Activated CD8-positive, alpha-beta memory T cell treated with anti-CD3 and anti-CD28 coated beads, Interleukin-2, amount 50 U/mL, for 4 hours (primary cell): ENCODE data around the gene FDX2.
A peak's percentile ranks its signal among the peaks of the same experiment; 100 is the strongest.
"Not testable (repeated sequence)": the region's sequence is repeated elsewhere in the genome, so short reads cannot be mapped to it uniquely, and the experiment has no call there.

Experiments used
- DNase-seq: peaks from one replicate; pipeline ENCODE4 v3.0.0-alpha.2; 2020

Gene FDX2

DNA sequence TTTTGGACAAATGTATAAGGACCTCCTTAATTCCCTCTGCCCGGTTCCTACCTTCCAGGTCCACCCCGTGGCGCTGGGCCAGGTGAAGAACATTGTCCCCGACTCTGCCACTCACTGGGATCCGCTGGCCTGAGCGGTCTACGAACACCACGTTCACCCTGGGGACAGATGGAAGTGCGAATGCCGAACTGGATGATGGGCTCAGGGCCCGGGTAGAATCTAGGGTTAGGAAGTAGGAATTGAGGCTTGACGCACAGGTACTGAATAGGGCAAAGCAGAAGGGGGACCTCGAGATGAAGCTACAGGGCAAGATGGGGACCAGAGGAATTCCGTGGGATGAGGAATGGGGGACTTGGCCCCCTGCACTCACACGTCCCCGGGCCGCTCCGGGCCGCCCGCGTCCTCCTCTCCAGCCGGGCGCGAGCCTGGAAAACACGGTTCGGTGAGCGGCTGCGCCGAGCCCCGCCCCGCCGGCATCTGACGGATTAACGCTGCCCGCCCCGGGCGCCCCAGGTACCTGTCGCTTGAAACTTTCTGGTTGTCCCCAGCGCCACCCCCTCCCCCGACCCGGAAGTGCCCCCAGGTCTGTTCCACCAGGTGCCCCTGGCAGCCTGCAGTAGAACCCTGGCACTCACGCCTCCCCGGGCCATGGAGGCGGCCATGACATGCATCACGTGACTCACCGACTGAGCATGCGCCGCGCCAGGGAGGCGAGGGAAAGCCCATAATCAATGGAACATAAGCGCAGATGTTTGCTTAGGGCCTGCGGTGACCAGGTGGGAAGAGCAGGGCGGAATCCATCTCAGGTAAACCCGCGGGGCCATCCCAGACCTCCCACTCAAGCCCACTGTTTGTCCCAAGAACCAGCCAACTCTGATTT lies at the start of gene FDX2:
Gene FDX2, minus strand, starts transcription at position 681 of the 880 bp plus-strand sequence. Its CDS starts 19 bp downstream, at position 662.
- DNase-seq: peak; percentile 93

DNA sequence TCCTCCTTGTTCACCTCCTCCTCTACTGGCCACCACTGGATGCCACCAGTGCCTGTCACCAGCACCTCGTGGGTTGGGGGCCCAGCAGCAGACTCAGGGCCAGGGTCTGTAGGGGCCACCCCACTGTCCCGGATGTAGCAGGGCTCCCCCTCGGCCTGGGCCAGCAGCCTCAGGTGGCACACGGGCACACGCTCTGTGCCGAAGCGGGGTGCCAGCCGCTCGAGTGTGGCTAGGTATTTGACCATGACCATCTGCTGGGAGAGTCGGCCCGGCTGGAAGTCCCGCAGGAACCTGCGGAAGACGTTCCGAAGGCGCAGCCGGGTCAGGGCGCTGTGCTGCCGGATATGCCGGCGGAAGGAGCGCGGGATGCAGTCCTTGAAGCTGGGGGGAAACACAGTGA lies 49.7 kb upstream of the FDX2 start:
- DNase-seq: no peak

DNA sequence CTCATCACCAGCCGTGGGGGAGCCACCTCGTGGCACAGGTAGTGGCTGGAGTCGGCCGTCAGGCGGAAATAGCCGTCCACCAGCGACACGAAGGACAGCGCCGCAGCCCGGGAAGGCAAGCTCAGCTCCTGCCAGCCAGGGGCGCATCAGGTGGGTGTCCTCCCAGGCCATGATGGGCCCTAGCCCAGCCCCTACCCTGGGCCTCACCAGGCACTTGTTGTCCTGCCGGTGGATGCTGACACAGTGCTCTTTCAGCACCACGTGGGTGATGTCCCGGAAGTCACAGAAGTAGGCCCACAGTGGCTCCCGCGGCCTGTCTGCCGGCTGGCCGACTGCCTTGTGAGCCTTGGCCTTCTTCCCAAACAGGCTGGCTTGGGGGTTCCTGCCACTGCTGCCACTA lies 48.8 kb upstream of the FDX2 start:
- no peak for DNase-seq

DNA sequence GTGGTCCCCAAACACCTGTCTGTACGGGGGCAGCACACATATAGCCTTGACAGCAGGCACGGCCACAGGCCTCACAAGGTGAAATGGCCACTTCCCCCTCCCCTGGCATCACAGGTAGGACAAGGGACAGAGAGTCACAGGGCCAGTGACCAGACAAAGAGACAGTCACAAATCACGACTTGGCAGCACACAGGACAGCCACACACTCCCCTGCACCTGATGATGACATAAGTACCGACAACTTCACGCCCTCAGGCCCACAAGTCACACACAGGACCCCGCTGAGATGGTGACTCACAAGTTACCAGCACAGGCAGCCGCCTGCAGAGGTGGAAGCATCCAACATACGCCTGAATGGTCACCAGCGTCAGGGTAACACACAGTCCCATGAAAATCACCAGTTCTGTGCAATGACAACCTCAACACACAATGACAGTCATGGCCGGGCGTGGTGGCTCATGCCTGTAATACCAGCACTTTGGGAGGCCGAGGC lies 48.0 kb upstream of the FDX2 start:
- DNase-seq: no peak

DNA sequence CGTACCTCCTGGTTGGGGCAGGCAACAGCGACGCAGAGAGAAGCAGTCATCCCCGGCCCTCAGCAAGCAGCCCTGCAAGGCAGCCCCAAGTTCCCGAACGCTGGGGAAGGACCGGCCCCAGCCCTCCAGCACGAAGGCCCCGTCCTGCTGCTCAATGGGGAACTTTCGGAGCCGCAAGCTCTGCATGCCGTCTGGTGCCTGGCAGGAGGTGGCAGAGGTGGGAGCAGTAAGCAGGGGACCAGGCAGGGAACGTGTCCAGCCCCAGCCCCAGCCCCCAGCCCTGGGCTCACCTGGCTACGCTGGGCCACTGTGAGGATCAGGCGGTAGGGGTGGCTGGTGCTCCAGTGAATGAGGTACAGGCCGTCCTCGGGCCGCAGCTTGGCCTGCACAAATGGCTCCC lies 46.4 kb upstream of the FDX2 start:
- DNase-seq: no peak

DNA sequence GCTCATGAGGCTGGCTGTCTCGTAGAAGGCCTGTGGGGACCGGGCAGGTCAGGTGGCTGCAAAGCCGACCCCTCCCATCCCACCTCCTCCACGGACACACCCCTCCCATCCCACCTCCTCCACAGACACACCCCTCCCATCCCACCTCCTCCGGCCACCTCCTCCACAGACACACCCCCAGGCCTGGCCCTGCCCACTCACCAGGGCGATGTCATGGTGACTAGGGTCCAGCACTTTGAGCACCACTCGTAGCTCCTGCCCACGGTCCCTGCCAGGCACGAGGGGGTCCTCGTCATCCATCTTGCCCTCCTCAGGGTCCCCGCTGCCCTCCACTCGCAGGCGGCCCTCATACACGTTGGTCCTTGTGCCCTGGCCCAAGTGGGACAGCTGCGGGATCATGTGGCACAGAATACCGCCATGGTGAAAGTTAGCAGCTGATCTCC lies 45.8 kb upstream of the FDX2 start:
- no peak for DNase-seq

DNA sequence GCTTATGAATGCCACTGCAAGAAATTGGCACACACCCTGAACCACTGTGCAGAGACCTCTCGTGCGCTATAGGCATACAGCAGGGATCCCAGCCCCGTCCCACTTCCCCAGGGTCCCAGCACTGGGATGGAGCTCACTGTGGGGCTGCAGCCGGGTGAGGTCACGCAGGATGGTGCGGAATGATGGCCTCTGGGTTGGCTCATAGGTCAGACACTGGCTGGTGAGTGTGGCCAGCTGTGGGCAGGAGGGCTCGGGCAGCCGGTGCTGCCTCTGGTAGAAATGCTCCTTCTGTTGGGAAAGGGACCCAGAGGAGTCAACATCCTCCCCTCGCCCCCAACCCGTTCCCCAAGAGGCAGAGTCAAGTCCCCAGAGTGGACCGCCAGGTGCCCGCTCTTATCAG lies 40.6 kb upstream of the FDX2 start:
- DNase-seq: no peak

DNA sequence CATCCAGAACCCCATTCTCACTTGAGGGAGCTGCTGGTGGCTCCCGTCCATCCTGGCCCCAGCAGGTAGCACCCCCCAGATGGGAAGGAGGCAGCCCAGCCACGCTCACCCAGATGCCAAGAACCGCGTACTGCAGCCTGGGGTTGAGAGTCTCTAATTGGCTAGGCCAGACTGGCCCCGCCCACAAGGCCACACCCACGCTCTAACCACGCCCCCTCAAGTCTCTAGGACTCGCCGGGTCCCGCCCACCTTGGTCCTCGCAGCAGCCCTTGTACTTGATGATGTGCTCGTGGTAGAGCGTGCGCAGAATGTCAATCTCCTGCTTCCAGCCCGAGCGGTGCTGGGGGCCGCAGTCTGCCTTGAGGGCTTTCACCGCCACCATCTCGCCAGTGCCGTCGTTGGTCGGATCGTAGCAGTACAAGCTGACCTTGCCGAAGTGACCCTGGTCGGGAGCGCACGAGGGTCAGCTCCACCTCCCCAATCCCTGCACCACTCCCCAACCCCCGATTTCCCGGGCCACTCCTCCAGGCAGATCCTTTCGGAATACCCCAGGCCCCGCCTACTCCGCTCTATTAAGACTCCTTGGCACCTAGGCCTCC lies 38.1 kb upstream of the FDX2 start:
- DNase-seq: no peak

DNA sequence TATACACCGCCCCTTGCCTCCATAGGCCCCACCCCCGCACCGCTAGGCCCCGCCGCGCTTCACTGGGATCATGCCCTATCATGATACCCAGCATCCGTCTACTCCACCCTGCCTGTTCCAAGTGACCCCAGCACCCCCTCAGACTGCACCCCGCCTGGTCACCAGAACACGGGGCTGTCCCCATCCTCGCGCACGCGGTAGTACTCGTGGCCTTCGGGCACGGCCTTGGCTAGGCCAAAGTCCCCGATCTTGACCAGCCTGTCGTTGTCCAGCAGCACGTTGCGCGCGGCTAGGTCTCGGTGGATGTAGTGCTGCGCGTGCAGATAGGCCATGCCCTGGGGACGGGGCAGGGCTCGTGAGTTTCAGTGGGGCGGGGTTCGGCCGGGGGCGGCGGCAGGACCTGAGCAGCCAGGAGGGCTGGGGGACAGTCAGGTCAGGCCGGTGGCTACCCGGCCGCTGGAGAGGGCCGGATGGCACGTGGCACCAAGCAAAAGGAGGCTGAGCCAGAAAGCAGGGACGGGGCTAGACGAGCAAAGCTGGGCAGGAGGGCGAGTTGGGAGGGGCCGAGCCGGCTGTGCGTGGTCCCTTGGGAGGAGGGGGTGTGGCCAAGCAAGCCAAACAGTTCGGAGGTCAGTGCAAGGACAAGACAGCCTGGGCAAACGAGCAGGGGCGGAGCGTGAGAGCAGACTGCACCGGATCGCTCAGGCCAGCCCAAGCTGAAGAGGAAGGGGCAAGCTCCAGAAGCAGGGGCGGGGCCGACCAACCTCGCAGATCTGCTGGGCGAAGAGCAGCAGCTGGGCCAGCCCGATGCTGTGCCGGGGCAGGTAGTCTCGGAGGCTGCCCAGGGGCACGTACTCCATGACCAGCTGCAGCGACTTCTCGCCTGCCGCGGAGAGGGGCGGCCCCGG lies 37.2 kb upstream of the FDX2 start:
- DNase-seq: no peak

DNA sequence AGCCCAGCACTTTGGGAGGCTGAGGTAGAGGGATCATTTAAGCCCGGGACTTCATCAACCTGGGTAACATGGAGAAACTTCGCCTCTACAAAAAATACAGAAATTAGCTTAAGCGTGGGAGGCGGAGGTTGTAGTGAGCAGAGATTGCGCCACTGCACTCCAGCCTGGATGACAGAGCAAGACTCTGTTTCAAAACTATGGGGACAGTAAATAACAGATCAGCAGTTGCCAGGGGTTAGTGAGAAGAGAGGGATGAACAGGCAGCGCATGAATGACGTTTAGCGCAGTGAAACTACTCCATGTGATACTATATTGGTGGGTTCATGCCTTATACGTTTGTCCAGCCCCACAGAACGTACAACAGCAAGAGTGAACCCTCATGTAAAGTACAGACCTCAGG lies 30.7 kb upstream of the FDX2 start:
- no peak for DNase-seq

DNA sequence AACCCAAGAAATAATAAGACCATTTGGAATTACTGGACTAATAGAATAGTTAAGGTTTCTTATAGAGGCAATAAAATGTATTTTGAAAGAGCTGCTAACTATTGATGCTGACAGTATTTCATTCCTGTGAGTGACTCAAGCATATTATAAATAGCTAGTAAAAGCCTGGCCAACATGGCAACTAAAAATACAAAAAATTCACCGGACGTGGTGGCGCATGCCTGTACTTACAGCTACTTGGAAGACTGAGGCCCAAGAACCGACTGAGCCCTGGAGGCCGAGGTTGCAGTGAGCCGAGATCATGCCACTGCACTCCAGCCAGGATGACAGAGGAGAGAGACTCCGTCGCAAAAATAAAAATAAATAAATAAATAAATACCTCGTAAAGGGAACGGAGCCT lies 29.0 kb upstream of the FDX2 start:
- no peak for DNase-seq

DNA sequence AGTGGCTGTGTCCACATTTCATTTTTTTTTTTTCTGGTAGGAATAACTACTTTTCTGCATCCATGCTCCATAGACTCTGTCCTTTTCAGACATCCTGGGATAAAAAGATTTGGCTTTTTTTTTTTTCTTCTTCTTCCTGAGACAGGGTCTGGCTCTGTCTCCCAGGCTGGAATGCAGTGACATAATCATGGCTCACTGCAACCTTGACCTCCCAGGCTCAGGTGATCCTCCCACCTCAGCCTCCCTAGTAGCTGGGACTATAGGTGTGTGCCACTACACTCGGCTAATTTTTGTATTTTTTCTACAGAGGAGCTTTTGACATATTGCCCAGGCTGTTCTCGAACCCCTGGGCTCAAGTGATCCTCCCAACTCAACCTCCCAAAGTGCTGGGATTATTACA lies 27.7 kb upstream of the FDX2 start:
- no peak for DNase-seq

DNA sequence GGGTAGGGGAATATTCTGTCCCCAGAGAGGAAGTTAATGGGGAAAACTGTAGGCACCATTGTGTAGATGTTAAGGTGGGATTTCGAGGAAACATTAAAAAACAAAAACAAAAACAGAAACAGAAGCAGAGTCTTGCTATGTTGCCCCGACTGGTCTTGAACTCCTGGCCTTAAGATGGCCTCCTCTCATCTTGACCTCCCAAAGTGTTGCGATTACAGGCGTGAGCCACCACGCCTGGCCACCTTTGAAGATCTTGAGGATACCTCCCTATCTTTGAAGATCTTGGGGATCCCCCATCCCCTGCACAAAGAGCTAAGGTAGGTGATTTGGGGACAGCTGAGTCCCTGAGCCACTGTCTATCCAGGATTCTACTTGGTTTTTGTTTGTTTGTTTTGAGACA lies 24.2 kb upstream of the FDX2 start:
- no peak for DNase-seq

DNA sequence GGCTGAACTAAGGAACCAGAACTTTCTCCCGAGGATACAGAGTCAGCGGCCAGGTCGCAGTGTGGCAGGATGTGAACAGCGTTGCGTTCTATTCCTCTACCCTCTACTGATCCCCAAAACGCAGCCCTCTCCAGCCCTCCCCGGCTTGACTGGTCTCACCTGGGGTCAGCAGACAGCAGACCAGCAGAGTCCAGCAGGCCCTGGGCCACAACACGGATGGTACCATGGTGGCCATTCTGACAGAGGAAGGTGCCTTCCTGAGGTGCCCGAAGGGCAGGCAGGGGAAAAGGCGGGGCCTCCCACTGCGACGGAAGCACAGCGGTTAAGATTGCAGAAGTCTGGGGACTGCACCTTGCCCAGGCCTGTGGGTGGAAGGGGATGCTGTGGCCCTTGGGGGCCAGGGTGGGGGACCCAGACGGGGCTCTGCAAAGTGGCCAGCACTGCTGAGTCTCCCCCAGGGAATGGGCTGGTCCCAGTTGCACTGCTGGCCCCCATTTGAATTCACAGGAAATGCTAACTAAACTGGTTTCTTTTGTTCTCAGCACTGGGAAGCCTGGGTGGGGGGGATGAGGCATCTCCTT lies 23.7 kb upstream of the FDX2 start, which contains the start of gene ICAM3:
Gene ICAM3, minus strand, starts transcription at position 245 of the 581 bp plus-strand sequence. Its CDS starts 10 bp downstream, at position 235.
- DNase-seq: peak; percentile 63

DNA sequence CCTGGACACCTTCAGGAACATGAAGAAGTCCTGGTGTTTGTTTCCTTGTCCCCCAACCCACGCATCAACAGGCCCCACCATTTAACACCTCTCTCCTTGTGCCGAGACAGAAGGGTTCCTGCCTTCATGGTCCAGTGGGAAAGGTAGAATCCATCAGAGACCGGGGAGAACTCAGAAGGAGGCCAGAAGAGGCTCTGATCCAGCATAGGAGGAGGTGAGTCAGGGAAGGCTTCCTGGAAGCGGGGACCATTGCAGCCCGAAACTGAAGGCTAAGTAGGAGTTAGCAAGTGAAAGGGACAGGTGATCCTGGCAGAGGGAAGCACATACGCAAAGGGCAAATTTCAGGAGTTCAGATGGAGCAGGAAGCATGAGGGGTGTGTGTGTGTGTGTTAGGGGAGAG lies 23.1 kb upstream of the FDX2 start:
- DNase-seq: no peak

DNA sequence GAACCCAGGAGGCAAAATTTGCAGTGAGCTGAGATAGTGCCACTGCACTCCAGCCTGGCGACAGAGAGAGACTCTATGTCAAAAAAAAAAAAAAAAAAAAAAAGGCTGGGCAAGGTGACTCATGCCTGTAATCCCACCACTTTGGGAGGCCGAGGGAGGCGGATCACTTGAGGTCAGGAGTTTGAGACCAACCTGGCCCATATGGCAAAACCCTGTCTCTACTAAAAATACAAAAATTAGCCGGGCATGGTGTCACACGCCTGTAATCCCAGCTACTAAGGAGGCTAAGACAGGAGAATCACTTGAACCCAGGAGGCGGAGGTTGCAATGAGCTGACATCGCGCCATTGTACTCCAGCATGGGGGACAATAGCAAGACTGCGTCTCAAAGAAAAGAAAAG lies 20.9 kb upstream of the FDX2 start:
- DNase-seq: not testable (repeated sequence)

DNA sequence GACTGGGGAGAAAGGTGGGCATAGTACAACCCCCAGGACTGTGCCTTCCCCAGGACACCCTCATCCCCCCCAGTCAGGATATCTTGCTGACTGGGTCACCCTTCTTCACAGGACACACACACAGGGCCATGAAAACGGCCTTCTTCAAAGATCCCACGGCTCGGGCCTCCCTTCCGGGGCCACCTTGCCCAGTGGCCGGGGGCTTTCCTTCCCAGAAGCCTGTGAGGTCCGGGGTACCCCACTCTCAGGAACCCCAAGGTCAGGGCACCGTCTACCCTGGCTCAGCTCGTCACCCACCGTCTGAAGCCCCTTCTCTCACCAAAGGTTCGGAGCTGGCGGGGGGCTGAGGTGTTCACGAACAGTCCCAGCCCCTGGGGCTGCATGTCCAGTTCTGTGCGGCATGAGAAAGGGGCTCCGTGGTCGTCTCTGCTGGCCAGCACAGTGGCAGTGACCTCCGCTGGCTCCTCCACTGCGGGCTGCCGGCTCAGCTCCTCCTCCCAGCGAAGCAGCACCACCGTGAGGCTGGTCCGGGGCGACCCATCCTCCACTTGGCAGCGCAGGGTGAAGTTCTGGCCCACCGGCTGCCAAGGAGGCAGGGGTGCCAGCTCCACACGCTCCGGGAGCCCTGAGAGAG lies 19.7 kb upstream of the FDX2 start:
- DNase-seq: no peak

DNA sequence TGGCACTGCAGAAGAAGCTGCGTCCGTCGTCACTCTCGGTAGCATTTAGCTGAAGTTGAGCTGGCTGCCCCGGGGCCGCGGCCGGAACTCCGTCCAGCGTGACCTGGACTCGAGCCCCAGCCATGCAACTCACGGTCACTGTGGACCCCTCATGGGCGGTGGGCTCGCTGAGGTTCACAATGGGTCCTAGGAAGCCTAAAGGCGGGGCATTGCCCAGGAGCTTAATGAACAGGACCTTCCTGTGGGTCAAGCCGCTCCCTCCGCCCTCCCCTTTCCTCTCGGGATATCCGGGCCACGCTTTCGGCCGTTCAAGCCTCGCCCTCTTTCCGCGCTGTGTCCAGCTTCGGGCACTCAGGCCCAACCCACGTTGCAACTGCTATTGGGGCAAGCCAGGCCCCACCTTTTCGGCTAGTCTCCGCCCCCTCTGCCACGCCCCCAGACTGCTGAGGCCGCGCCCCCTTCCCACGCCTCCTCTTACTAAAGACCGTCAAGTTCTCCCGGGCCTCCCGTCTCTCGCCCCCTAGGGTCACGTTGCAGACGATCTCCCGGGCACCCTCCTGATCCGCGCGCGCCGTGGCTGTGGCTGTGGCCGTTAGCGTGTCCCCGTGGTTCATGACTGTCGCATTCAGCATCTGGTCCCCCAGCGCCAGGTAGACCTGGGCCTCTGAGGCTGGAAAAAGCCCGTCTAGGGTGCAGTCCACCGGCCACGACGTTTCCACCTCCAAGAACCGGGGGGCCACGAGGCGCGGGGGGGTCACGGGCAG lies 19.0 kb upstream of the FDX2 start:
- DNase-seq: peak; percentile 40

DNA sequence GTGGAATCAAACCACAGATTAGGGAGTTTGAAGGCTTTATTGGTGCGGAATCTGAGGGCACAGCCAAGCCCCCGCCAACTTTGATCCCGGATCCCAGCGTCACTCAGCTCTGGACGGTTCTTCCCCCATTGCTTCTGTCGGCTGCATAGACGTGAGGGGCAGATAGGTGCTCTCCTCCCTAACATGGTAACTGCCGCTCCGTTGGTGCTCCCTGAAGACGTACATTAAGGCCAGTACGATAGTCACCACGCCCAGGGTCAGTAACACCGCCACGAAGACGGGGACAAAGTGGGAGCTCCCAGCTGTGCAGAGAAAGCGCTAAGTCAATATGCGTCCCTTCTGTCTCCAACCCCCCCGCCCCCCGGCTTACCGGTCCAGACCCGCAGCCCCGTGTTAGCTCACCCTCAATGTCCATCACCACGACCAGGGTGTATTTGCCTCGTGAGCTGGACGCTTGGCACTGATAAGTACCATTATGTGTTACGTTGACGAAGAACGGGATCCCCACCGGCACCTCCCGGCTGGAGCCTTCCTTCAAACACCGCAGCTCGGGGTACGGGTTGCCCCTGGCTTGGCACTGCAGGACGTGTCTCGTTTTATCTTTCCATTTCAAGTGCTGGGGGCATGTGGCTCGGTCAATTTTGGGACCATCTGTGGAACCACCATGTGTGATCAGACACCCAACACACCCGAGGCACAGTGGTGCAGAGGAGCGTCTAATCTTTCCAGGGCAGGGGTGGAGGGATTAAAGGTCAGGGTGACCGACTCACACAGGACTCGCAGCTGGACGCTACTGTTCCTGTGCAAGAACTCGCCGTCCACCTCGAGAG lies 18.2 kb upstream of the FDX2 start:
- DNase-seq: no peak

DNA sequence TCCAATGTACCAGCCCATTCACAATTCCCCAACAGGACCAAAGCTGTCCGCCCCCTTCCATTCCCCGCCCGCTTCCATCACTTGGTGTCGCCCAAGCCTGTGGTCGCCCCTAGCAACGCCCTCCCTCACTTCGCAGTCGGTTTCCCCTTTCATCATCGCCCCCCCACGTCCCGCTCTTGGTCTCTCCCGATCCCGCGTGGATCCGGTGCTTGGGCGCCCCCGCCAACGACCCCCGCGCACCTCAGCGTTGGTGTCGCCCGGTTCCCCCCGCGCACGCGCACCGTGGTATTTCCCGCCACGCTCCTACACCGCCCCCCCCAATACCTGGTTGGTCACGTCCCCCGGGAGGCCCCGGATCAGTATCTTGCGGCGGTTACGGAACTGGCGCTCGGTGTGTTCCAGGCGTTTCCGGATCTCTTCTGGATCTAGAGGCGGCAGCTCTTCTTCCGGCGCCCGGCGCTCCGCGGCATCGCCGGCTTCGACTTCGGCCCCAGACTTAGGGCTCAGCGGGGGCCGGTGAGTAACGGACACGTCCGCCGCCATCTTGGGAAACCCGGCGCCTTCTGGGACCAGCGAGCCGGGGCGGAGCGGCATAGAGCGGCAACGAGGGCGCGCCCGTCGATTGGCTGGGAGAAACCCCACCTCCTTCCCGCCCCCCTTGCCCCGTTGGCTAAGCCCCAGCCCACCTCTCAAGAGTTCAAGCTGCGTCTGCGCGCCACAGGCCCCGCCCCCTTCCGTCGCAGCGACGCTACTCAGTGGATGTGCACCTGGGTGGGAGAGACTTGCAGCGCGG lies 17.3 kb upstream of the FDX2 start, which contains the start of gene RAVER1:
Gene RAVER1, minus strand, starts transcription at position 565 of the 793 bp plus-strand sequence. Its CDS starts 22 bp downstream, at position 543.
- peak; percentile 98 for DNase-seq
